Measurements from ENCODE around the gene BSDC1. TPM values are rescaled to one million over a fixed set of nuclear protein-coding genes. Genes with fewer than 3 reads are reported as not detected.

Gene BSDC1
- total and polyA plus RNA-seq, 2 of the 13 experiments (the other 11 are each of a cell fraction or from before 2014, with no cell fraction given), result 40.3 to 64.2 TPM

GRCh38 chr1:32336963-32337675, 57.1 kb downstream of the BSDC1 start (continued):
- TF ChIP-seq NFE2 (CRISPR knock-in tag; IDR thresholded peaks at IDR 0.05), result no peak
- TF ChIP-seq ZNF556 (CRISPR knock-in tag; IDR thresholded peaks at IDR 0.05; ENCODE audit: borderline replicate concordance), result no peak
- no peak for TF ChIP-seq ZNF430 (CRISPR knock-in tag; IDR thresholded peaks at IDR 0.05)
- no peak for TF ChIP-seq NRL (CRISPR knock-in tag; IDR thresholded peaks at IDR 0.05; ENCODE audit: borderline replicate concordance)
- TF ChIP-seq ZNF788 (CRISPR knock-in tag; IDR thresholded peaks at IDR 0.05; ENCODE audit: borderline replicate concordance), result peak; percentile 1; the same call in 1 of the 2 replicates
- no peak for TF ChIP-seq PRDM4 (CRISPR knock-in tag; IDR thresholded peaks at IDR 0.05; ENCODE audit: borderline replicate concordance)
- no peak for TF ChIP-seq AKNA (CRISPR knock-in tag; IDR thresholded peaks at IDR 0.05; ENCODE audit: borderline replicate concordance)
- no peak for TF ChIP-seq TFDP1 (CRISPR knock-in tag; IDR thresholded peaks at IDR 0.05; ENCODE audit: borderline replicate concordance)

Measured in HepG2 (cell line).